GM21367 (cell line): ENCODE measurements around the gene ST7.

Experiments used
- ATAC-seq: cut with Tn5 transposase; IDR thresholded peaks from one replicate; pipeline ENCODE4 v1.9.1; 2021; ENCODE audit not compliant: unreplicated experiment

ST7 gene

GRCh38 chr7:117051808-117052207, 98.5 kb downstream of the ST7 start:
- no peak for ATAC-seq

DNA sequence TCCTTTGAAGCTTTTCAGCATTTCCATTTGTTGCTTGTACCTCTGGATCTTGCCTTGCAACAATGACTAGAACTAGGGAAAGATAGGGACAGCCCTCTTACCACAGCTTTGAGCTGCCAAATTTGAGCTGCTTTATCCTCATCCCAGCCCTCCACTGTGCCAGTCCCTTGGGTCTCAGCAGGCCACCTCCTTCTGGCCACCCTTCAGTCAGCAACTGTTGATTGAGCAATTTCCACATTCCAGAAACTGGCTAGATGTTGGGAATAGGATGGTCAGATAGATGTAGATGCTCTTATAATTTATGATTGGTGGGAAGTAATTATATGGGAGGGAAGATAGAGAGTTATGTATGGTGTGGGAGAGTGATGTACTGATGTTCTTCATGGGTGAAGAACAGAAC, 100.1 kb downstream of the ST7 start:
- no peak for ATAC-seq

DNA sequence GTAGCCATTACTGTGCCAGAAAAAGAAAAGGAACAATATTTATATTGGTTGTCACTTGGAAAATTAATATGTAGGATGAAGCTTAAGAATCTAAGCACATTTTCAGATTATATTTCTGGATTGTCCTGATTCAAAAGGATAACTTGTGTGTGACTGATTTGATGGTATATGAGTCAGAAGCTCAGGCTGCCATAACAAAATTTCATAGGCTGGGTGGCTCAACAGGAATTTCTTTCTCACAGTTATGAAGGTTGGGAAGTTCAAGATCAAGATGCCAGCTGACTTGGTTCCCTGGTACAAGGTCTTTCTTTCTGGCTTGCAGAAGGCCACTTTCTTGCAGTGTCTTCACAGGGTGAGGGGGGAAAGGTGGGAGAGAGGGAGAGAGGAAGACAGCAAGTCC, 108.5 kb downstream of the ST7 start:
- ATAC-seq: no peak

- ATAC-seq: no peak
Measured at GRCh38 chr7:117062300-117062699, 109.0 kb downstream of the ST7 start.

- ATAC-seq: no peak
Measured at GRCh38 chr7:117064688-117065087, 111.4 kb downstream of the ST7 start.

DNA sequence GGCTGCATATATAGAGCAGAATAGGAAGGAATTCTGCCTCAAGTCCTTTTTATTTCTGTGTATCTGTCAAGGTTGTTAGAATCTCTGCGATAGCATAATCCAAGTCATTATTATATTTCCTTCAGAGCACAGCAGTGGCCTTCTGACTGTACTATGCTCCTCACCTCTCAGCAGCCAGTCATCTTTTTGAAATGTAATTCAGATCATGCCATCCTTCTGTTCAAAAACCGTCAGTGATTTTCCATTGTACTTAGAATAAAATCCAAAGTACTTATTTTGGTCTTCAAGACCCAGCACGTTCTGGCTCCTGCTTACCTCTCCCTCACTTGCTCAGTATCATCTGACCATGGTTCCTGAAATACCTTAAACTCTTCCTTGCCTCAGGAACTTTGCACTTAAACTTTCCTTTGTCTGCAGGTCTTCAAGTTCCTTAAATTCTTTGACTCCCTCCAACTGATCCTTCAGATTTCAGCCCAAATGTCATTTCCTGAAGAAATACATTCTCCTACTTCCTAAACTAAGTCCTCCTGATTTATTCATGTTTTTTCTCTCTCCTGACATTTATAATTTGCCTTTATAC, 112.4 kb downstream of the ST7 start:
- no peak for ATAC-seq

DNA sequence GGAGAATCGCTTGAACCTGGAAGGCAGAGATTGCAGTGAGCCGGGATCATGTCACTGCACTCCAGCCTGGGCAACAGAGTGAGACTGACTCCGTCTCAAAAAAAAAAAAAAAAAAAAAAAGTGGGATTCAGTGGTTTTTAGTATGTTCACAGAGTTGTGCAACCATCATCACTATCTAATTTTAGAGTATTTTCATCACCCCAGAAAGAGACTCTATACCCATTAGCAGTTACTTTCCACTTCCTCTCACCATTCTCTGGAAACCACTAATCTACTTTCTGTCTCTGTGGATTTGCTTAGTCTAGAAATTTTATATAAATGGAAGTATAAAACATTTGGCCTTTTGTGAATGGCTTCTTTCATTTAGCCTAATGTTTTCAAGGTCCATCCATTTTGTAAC, 113.4 kb downstream of the ST7 start:
- peak; percentile 86 for ATAC-seq

GRCh38 chr7:117067340-117067739, 114.0 kb downstream of the ST7 start:
- no peak for ATAC-seq

GRCh38 chr7:117068511-117069145, 115.3 kb downstream of the ST7 start:
- no peak for ATAC-seq

DNA sequence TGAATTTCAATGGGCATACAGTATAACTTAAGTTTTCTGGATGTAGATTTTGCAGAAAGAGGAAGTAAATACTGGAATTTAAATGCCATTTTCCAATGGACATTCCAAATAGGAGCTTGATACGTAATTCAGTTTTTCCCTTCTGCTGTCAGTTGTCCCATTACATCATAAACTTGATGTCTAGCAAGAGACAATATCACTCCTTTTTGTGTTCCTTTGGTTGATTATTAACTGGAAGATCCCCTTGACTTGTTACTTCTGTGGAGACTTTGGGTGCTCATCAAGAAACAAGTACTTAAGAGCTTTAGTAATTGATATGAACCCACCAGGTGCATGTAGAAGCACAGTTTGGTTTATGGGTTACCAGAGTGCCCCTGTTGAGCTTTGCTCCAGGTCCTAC, 116.1 kb downstream of the ST7 start:
- ATAC-seq: no peak

- no peak for ATAC-seq
Measured at GRCh38 chr7:117071551-117071950, 118.2 kb downstream of the ST7 start.

- peak; percentile 48 for ATAC-seq
Measured at GRCh38 chr7:117072620-117073118, 119.4 kb downstream of the ST7 start.

DNA sequence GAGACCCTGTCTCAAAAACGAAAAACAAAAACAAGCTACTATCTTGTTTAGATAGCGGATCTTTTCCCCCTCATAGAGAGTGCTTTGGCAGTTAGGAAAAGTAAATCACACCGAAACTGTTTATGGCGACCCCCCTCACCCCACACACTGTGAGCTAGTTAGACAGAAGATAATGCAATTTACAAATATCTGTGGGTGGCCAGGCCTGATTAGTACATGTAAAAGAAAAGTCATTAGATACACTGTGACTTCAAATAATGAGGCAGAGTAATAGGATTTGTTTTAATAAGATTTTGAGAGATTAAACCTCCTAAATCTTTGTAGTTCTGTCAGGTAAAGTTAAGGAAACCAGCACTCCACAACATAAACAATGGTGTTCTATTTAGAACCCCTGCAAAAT, 121.1 kb downstream of the ST7 start:
- ATAC-seq: no peak

- ATAC-seq: no peak
Measured at GRCh38 chr7:117075934-117076333, 122.6 kb downstream of the ST7 start.

DNA sequence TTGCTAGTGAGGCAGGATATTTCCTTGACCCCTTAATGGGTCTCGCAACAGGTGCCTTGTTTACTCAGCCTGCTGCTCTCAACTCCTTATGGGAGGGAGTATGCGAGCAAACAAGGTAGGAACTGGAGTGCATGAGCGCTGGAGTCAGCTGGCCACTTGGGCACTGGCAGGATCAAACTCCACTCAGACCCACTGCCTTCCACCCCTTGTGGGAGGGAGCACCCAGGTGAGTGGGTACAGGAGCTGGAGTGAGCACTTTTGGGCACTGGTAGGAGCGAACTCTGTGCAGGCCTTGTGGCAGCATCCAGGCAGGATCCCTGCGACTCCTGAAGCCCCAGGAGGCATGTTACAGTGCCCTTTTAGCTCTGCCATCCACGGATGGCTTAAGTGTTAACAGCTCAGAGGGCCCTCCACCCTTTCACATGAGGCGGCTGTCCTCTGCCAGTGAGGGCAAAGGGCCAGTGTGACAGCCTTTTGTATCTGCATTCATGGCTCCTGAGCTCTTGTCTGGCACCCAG, 123.2 kb downstream of the ST7 start:
- no peak for ATAC-seq

DNA sequence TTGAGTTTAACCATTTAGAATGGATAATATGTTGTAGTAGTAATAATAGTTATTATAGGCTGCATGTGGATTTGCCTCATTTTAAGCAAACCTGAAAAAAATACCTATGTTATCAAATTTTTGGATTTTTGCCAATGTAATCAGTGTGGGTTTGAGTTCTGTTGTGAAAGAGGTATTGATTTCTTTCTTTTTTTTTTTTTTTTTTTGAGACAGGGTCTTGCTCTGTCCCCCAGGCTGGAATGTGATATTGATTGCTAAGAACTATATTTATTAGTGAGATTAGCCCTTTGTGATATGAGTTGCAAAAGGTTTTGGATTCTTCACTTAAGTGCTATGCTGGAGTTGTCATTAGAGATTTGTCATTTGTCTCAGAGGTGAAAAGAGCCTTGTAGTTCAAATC, 124.4 kb downstream of the ST7 start:
- ATAC-seq: no peak

DNA sequence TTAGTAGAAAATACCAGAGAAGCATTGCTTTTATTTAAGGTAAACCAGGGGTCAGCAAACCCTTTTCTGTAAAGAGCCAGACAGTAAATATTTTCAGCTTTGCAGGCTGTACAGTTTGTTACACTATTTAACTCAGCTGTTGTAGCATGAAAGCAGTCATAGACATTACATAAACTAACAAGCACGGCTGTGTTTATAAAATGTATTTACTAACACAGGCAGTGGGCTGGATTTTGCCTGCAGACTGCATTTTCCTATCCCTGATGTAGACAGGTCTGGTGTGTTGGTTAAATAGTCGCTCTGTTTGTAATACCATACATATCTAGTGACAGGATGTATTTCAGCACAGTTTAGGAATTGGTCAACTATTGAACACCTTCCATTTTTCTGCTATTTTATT, 129.3 kb downstream of the ST7 start:
- ATAC-seq: no peak

DNA sequence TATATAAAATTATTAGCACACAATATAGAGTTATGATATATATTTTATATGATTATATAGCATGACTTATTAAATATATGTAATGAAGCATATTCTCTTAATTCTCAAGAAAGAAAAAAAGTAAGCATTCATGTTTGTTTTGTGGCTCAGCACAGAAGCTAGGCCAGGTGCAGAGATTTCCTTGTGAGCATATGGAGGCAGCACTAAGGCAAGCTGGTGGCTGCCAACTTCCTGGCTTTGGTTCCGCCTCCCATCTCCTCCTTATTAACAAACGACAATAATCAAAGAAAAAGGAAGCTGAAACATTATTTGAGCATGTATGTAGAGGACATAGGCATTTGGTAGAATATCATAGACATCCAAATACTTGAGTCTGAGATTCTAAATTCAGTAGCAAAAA, 130.3 kb downstream of the ST7 start:
- no peak for ATAC-seq

GRCh38 chr7:117084286-117084685, 131.0 kb downstream of the ST7 start:
- no peak for ATAC-seq

DNA sequence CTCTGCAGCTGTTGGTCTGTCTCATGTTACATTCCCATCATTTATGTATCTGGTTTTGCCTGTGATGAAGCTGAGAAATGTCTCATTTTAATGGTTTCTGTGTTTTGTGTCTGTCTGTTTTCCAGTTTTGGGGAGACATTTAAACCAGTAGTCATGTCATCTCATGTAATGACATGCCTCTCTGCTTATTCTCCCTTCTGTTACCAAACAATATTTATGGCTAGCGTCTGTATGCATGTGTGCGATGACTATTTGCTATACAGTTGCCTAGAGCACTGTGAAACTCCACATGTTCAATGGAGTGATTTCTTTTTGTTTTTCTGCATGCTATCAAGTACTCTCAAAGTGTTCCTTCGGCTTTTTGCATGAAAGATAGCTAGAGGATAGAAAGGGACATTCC, 132.0 kb downstream of the ST7 start:
- no peak for ATAC-seq

- no peak for ATAC-seq
Measured at GRCh38 chr7:117085769-117086463, 132.6 kb downstream of the ST7 start.

DNA sequence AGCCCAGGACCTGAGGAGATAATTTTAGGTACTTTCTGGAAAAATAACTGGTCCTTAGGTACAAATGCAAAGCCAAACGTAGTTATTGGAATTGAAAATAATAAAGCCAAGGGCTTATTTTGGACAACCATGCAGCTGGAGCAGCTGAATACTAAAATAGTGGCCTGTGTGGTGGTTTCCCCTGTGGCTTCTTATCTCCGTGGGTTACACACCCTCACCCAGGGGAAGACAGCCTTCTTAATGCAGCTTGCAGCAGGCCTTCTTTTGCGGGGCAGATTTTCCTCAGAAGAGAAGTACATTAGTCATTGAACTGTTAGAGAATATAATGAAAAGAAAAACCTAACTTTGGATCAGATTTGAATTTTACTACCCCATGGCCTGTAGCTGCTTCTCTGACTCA, 133.5 kb downstream of the ST7 start:
- no peak for ATAC-seq
